NCI-H1436 (cell line): ENCODE results near the gene SLC25A5.
"Not testable (repeated sequence)": the region's sequence is repeated elsewhere in the genome, so short reads cannot be mapped to it uniquely, and the experiment has no call there.

Experiments
- DNase-seq: peaks from one replicate; lab custom pipeline; 2025; lab: John Stamatoyannopoulos, UW

Gene SLC25A5

GRCh38 chrX:119477812-119478232 is 9.6 kb downstream of the SLC25A5 start:
- peak; percentile 21 for DNase-seq

- DNase-seq, result no peak
These were observed 10.3 kb downstream of the SLC25A5 start for GRCh38 chrX:119478504-119478903.

- DNase-seq, result no peak
These were observed 11.6 kb downstream of the SLC25A5 start for GRCh38 chrX:119479845-119480244.

GRCh38 chrX:119481323-119481801 is 13.1 kb downstream of the SLC25A5 start:
- no peak for DNase-seq

- no peak for DNase-seq
These were observed 13.8 kb downstream of the SLC25A5 start for GRCh38 chrX:119482041-119482440.

- DNase-seq, result peak; percentile 57
These were observed 14.5 kb downstream of the SLC25A5 start for GRCh38 chrX:119482481-119483480.

- DNase-seq, result no peak
These were observed 18.5 kb downstream of the SLC25A5 start for GRCh38 chrX:119486745-119487144.

- not testable (repeated sequence) for DNase-seq
These were observed 19.5 kb downstream of the SLC25A5 start for GRCh38 chrX:119487766-119488165.

- peak; percentile 43 for DNase-seq
These were observed 20.5 kb downstream of the SLC25A5 start for GRCh38 chrX:119488749-119489148.

- DNase-seq, result no peak
These were observed 21.2 kb downstream of the SLC25A5 start for GRCh38 chrX:119489212-119490074.

GRCh38 chrX:119492463-119492862 is 24.2 kb downstream of the SLC25A5 start:
- DNase-seq, result no peak

- not testable (repeated sequence) for DNase-seq
These were observed 25.7 kb downstream of the SLC25A5 start for GRCh38 chrX:119493851-119494495.

GRCh38 chrX:119495734-119496726 is 27.8 kb downstream of the SLC25A5 start:
- no peak for DNase-seq

GRCh38 chrX:119497185-119497584 is 28.9 kb downstream of the SLC25A5 start:
- DNase-seq, result no peak

GRCh38 chrX:119500061-119500800 is 32.0 kb downstream of the SLC25A5 start:
- DNase-seq, result no peak

GRCh38 chrX:119501511-119502148 is 33.4 kb downstream of the SLC25A5 start:
- DNase-seq, result no peak

GRCh38 chrX:119502727-119503483 is 34.7 kb downstream of the SLC25A5 start:
- peak; percentile 77 for DNase-seq

- DNase-seq, result no peak
These were observed 35.2 kb downstream of the SLC25A5 start for GRCh38 chrX:119503484-119503861.

GRCh38 chrX:119505145-119505544 is 36.9 kb downstream of the SLC25A5 start:
- not testable (repeated sequence) for DNase-seq
